IPS-15b (cell line): ENCODE results near the gene PABPC1L2B.
"Not testable (repeated sequence)": the region's sequence is repeated elsewhere in the genome, so short reads cannot be mapped to it uniquely, and the experiment has no call there.

Source experiments
- H3K27me3 ChIP-seq: one replicate; pipeline ENCODE4 v1.6.1; 2013; ENCODE audit warnings: low read length; ENCODE audit not compliant: control insufficient read depth, insufficient read depth
- H3K36me3 ChIP-seq: one replicate; pipeline ENCODE4 v1.6.1; 2013; ENCODE audit warnings: low read length; ENCODE audit not compliant: control insufficient read depth, insufficient read depth
- H3K4me1 ChIP-seq: one replicate; pipeline ENCODE4 v1.6.1; 2013; ENCODE audit warnings: mild to moderate bottlenecking, low read length; ENCODE audit not compliant: control insufficient read depth, insufficient read depth
- H3K4me3 ChIP-seq: one replicate; pipeline ENCODE4 v1.5.1; 2013; ENCODE audit warnings: low read depth, low read length
- H3K9ac ChIP-seq: one replicate; pipeline ENCODE4 v1.6.1; 2013; ENCODE audit warnings: low read depth, mild to moderate bottlenecking, low read length
- H3K9me3 ChIP-seq: one replicate; pipeline ENCODE4 v1.6.1; 2013; ENCODE audit warnings: mild to moderate bottlenecking, low read length; ENCODE audit not compliant: control insufficient read depth, insufficient read depth

PABPC1L2B gene

GRCh38 chrX:73002733-73003132 is at the start of gene PABPC1L2B:
TSS of gene PABPC1L2B (plus strand) at chrX:73002939. CDS start at chrX:73003643, 704 bp downstream.
- peaks cover 10% of the 10 kb centered on the region for H3K27me3 ChIP-seq
- H3K9ac ChIP-seq, H3K36me3 ChIP-seq, H3K9me3 ChIP-seq, H3K4me3 ChIP-seq, H3K4me1 ChIP-seq: not testable (repeated sequence)

GRCh38 chrX:72959971-72960370 is 42.8 kb upstream of the PABPC1L2B start:
- H3K27me3 ChIP-seq, H3K9ac ChIP-seq, H3K36me3 ChIP-seq, H3K4me3 ChIP-seq, H3K9me3 ChIP-seq, H3K4me1 ChIP-seq: not testable (repeated sequence)

- H3K9me3 ChIP-seq, H3K4me1 ChIP-seq, H3K27me3 ChIP-seq, H3K4me3 ChIP-seq, H3K36me3 ChIP-seq, H3K9ac ChIP-seq: not testable (repeated sequence)
Observed at GRCh38 chrX:72971859-72972258, 30.9 kb upstream of the PABPC1L2B start.

GRCh38 chrX:72974885-72975284 is 27.9 kb upstream of the PABPC1L2B start:
- H3K36me3 ChIP-seq, H3K4me3 ChIP-seq, H3K27me3 ChIP-seq, H3K4me1 ChIP-seq, H3K9ac ChIP-seq, H3K9me3 ChIP-seq: not testable (repeated sequence)

GRCh38 chrX:72980894-72981469 is 21.8 kb upstream of the PABPC1L2B start:
- H3K36me3 ChIP-seq, H3K4me1 ChIP-seq, H3K9ac ChIP-seq, H3K9me3 ChIP-seq, H3K27me3 ChIP-seq, H3K4me3 ChIP-seq: not testable (repeated sequence)

- not testable (repeated sequence) for H3K4me1 ChIP-seq, H3K9me3 ChIP-seq, H3K36me3 ChIP-seq, H3K4me3 ChIP-seq, H3K9ac ChIP-seq
- peaks cover 10% of the 10 kb centered on the region for H3K27me3 ChIP-seq
Observed at GRCh38 chrX:73004032-73004431, 1.3 kb downstream of the PABPC1L2B start.

GRCh38 chrX:73021361-73022092 is 18.8 kb downstream of the PABPC1L2B start:
- Histone ChIP-seq H3K27me3 (no peaks in the 10 kb centered on the region), H3K9me3 (no peaks in the 10 kb centered on the region), H3K4me1 (no peaks in the 10 kb centered on the region), H3K36me3 (no peaks in the 10 kb centered on the region), H3K9ac (no peak overlapping the region), H3K4me3 (no peak overlapping the region)

GRCh38 chrX:73022093-73022445 is 19.3 kb downstream of the PABPC1L2B start:
- H3K27me3 ChIP-seq, H3K36me3 ChIP-seq, H3K4me3 ChIP-seq, H3K9me3 ChIP-seq, H3K4me1 ChIP-seq, H3K9ac ChIP-seq: not testable (repeated sequence)

GRCh38 chrX:73028876-73029275 is 26.1 kb downstream of the PABPC1L2B start:
- Histone ChIP-seq H3K4me3 (no peak overlapping the region), H3K36me3 (no peaks in the 10 kb centered on the region), H3K9me3 (peaks cover 6% of the 10 kb centered on the region)

More at GRCh38 chrX:73028876-73029275, 26.1 kb downstream of the PABPC1L2B start:
- no peak overlapping the region for H3K9ac ChIP-seq
- H3K4me1 ChIP-seq, result no peaks in the 10 kb centered on the region
- H3K27me3 ChIP-seq, result no peaks in the 10 kb centered on the region
